ENCODE results near the gene CIART. TPM values are rescaled to one million over a fixed set of nuclear protein-coding genes. Genes with fewer than 3 reads are reported as not detected.

Gene CIART
- total RNA-seq, 4 donors from 2014 or later, result 2.9 to 30.3 (median 4.9) TPM; not detected in 1

DNA sequence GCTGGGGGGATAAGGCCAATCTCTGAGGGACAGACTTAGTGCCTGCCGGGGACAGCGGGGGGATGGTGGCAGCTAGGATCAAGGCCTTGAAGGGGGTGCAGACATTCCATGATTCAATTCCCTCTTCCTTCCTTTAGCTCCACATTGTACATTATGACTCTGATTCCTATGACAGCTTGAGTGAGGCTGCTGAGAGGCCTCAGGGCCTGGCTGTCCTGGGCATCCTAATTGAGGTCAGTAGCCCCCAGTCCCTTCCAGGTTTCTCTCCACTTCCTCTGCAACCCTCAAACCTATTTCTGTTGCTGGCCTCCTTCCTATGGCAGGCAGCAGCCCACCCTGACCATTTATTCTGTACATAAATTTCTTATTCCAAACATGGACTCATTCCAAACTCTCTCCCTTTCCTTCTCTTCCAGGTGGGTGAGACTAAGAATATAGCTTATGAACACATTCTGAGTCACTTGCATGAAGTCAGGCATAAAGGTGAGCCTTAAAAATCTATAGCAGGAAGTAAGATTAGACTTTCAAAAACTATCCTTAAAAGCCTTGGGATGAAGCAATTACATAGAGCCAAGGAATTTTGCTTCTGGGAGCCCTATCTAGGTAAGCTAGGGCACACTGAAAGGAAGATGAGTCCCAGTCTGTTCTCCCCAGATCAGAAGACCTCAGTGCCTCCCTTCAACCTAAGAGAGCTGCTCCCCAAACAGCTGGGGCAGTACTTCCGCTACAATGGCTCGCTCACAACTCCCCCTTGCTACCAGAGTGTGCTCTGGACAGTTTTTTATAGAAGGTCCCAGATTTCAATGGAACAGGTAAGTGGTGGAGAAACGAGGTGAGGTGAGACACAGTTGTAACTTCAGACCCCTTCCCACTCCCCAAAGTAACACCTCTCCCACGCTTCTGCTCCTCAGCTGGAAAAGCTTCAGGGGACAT is 19.7 kb upstream of the CIART start:
- no peak overlapping the region for H3K27ac ChIP-seq
- no peaks in the 10 kb centered on the region for H3K36me3 ChIP-seq
- TF ChIP-seq CTCF (IDR thresholded peaks at IDR 0.05), result no peak
- H3K4me3 ChIP-seq, result no peak overlapping the region
- DNase-seq, result no peak
- no peaks in the 10 kb centered on the region for H3K9me3 ChIP-seq
- intact Hi-C loops (cut with DNase I; ENCODE audit: low total_unique reads), result no loop called here
- H3K27me3 ChIP-seq, result no peaks in the 10 kb centered on the region
- no peaks in the 10 kb centered on the region for H3K4me1 ChIP-seq

- TF ChIP-seq POLR2A (IDR thresholded peaks at IDR 0.05), result no peak
- no peak for TF ChIP-seq CTCF (IDR thresholded peaks at IDR 0.05)
- no peak for DNase-seq
- intact Hi-C loops (cut with DNase I; ENCODE audit: low total_unique reads), result no loop called here
These were observed 18.8 kb upstream of the CIART start for GRCh38 chr1:150263549-150263948.

GRCh38 chr1:150267896-150268295 is 14.5 kb upstream of the CIART start:
- Histone ChIP-seq H3K4me1 (no peaks in the 10 kb centered on the region), H3K4me3 (peak overlapping the region; percentile 94 to 98), H3K27me3 (no peaks in the 10 kb centered on the region), H3K9me3 (no peaks in the 10 kb centered on the region), H3K27ac (peak overlapping the region; percentile 93), H3K36me3 (no peaks in the 10 kb centered on the region)
- TF ChIP-seq CTCF (IDR thresholded peaks at IDR 0.05) (no peak), POLR2A (IDR thresholded peaks at IDR 0.05) (no peak)
- intact Hi-C loops (cut with DNase I; ENCODE audit: low total_unique reads), result no loop called here
- no peak for DNase-seq

More at GRCh38 chr1:150263549-150263948, 18.8 kb upstream of the CIART start:
- no peaks in the 10 kb centered on the region for H3K27me3 ChIP-seq
- no peak overlapping the region for H3K27ac ChIP-seq
- H3K4me3 ChIP-seq, result no peak overlapping the region
- no peaks in the 10 kb centered on the region for H3K36me3 ChIP-seq
- no peaks in the 10 kb centered on the region for H3K9me3 ChIP-seq
- H3K4me1 ChIP-seq, result no peaks in the 10 kb centered on the region

DNA sequence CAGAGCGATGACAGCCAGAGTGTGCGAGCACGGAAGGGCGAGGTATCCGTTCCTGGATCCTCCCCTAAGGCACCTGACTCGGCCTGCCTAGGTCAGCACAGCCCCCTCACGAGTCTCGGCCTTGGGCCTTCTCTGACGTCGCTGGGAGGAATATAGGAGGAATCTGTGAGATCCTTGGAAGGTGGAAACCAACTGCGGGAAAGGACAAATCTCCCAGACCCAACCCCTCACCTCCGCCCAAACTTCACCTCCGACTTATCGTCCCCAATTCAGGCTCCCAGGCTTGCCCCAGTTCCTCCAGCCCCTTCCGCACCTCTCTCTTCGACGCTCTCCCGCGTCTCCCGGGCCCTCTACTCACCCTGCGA is 14.0 kb upstream of the CIART start:
- no peaks in the 10 kb centered on the region for H3K36me3 ChIP-seq
- peak overlapping the region; percentile 93 for H3K27ac ChIP-seq
- DNase-seq, result no peak
- TF ChIP-seq POLR2A (IDR thresholded peaks at IDR 0.05) (no peak), CTCF (IDR thresholded peaks at IDR 0.05) (no peak)
- H3K9me3 ChIP-seq, result no peaks in the 10 kb centered on the region
- peak overlapping the region; percentile 94 to 98 for H3K4me3 ChIP-seq
- intact Hi-C loops (cut with DNase I; ENCODE audit: low total_unique reads), result no loop called here
- no peaks in the 10 kb centered on the region for H3K4me1 ChIP-seq
- no peaks in the 10 kb centered on the region for H3K27me3 ChIP-seq

GRCh38 chr1:150268705-150269403 is 13.5 kb upstream of the CIART start, which contains the start of gene APH1A:
Gene APH1A (minus strand): TSS chr1:150269016. CDS start chr1:150268810, 206 bp downstream.
- Histone ChIP-seq H3K9me3 (no peaks in the 10 kb centered on the region), H3K4me3 (peak within 1 kb of the TSS; percentile 94 to 98), H3K27me3 (no peaks in the 10 kb centered on the region), H3K27ac (peak within 1 kb of the TSS; percentile 93), H3K36me3 (no peaks in the 10 kb centered on the region), H3K4me1 (no peaks in the 10 kb centered on the region)
- intact Hi-C loops (cut with DNase I; ENCODE audit: low total_unique reads), result no loop called here
- DNase-seq, result peak; percentile 94 to 96
- TF ChIP-seq POLR2A (IDR thresholded peaks at IDR 0.05), result peak; percentile 52 to 71
- TF ChIP-seq CTCF (IDR thresholded peaks at IDR 0.05), result peak in 2 of 4 experiments; percentile 5 to 26

Measured in uterus (tissue), 4 donors.